MM.1S (cell line): Measurements from ENCODE around the gene USP25.

Experiments used
- DNase-seq: peaks from one replicate; pipeline ENCODE4 v3.0.0-alpha.2; 2015
- H2AFZ ChIP-seq: fragments of 300-600 bp; sonication (generic); 2 replicates; pipeline ENCODE4 v1.6.0; 2016; ENCODE audit warnings: antibody characterized with exemption, low read length
- H3F3A ChIP-seq: fragments of 300-600 bp; sonication (generic); 2 replicates; pipeline ENCODE4 v1.6.1; 2016; ENCODE audit warnings: mild to moderate bottlenecking, antibody characterized with exemption, low read length, moderate library complexity, mixed read lengths; ENCODE audit not compliant: insufficient read depth
- H3K27ac ChIP-seq: fragments of 300-600 bp; sonication (generic); 2 replicates; pipeline ENCODE4 v1.5.1; 2016; ENCODE audit warnings: mild to moderate bottlenecking, low read length
- H3K27me3 ChIP-seq: fragments of 300-600 bp; sonication (generic); replicated peaks from 2 replicates; pipeline ENCODE4 v1.6.0; 2016; ENCODE audit warnings: low read length; ENCODE audit not compliant: insufficient read depth
- H3K36me3 ChIP-seq: fragments of 300-600 bp; sonication (generic); replicated peaks from 2 replicates; pipeline ENCODE4 v1.6.1; 2016; ENCODE audit warnings: mild to moderate bottlenecking, low read length, mixed read lengths; ENCODE audit not compliant: insufficient read depth
- H3K4me1 ChIP-seq: fragments of 300-600 bp; sonication (generic); 2 replicates; pipeline ENCODE4 v1.6.1; 2016; ENCODE audit warnings: low read length, mixed read lengths
- H3K4me2 ChIP-seq: fragments of 300-600 bp; sonication (generic); 2 replicates; pipeline ENCODE4 v1.6.0; 2016; ENCODE audit warnings: low read depth, low read length
- H3K4me3 ChIP-seq: fragments of 300-600 bp; sonication (generic); 2 replicates; pipeline ENCODE4 v1.5.1; 2016; ENCODE audit warnings: low read length, mixed read lengths
- H3K79me2 ChIP-seq: fragments of 300-600 bp; sonication (generic); 2 replicates; pipeline ENCODE4 v1.6.1; 2016; ENCODE audit warnings: mixed run types, low read length, mixed read lengths
- H3K9ac ChIP-seq: fragments of 300-600 bp; sonication (generic); 2 replicates; pipeline ENCODE4 v1.6.1; 2016; ENCODE audit warnings: low read length, mixed read lengths
- H3K9me2 ChIP-seq: fragments of 300-600 bp; sonication (generic); replicated peaks from 2 replicates; pipeline ENCODE4 v1.6.1; 2016; ENCODE audit warnings: mild to moderate bottlenecking, low read length, mixed read lengths; ENCODE audit not compliant: insufficient read depth
- H3K9me3 ChIP-seq: fragments of 300-600 bp; sonication (generic); replicated peaks from 2 replicates; pipeline ENCODE4 v1.6.1; 2016; ENCODE audit warnings: mild to moderate bottlenecking, low read length, mixed read lengths; ENCODE audit not compliant: insufficient read depth
- H4K20me1 ChIP-seq: fragments of 300-600 bp; sonication (generic); 2 replicates; pipeline ENCODE4 v1.6.1; 2016; ENCODE audit warnings: mild to moderate bottlenecking, low read length, moderate library complexity, mixed read lengths; ENCODE audit not compliant: insufficient read depth
- CTCF ChIP-seq: fragments of 300-600 bp; sonication (generic); IDR thresholded peaks from 2 replicates; pipeline ENCODE4 v1.5.1; 2016; ENCODE audit warnings: antibody characterized with exemption, low read length, mixed read lengths
- EZH2 ChIP-seq: fragments of 300-600 bp; sonication (generic); optimal IDR thresholded peaks from 2 replicates; pipeline ENCODE3; 2017; ENCODE audit warnings: low read depth, mild to moderate bottlenecking, antibody characterized with exemption, low read length, mixed read lengths
- EZH2phosphoT487 ChIP-seq: fragments of 300-600 bp; sonication (generic); IDR thresholded peaks from 2 replicates; pipeline ENCODE4 v1.6.1; 2018; ENCODE audit warnings: antibody characterized with exemption, low read length

USP25 gene

DNA sequence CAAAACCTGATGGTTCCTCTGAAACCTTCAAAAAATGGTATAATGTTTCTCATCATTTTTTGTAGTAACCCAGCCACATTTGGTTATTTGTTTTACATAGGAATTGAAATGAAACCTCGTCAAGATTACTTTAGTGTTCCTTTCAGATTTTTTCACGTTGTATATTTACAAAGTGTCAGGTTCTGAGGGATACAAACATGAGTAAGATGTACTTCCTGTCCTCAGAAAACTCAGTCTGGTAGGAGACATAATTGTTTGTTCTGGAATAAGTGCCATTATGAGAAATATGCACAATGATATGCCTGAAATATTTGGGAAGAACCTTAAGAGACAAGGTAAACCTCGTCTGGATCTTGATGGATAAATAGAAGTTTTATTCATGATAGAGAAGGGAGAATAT lies 145.5 kb downstream of the USP25 start:
- H3K9me3 ChIP-seq, result no peaks in the 10 kb centered on the region
- H3K27ac ChIP-seq, result no peak overlapping the region
- no peaks in the 10 kb centered on the region for H3K79me2 ChIP-seq
- H3K36me3 ChIP-seq, result peaks cover 4% of the 10 kb centered on the region; the same call in 1 of the 2 replicates
- no peak for DNase-seq
- no peak overlapping the region for H2AFZ ChIP-seq
- H3K27me3 ChIP-seq, result no peaks in the 10 kb centered on the region
- H3K4me1 ChIP-seq, result no peaks in the 10 kb centered on the region
- no peaks in the 10 kb centered on the region for H3K9me2 ChIP-seq
- no peak overlapping the region for H3K9ac ChIP-seq
- H3F3A ChIP-seq, result no peaks in the 10 kb centered on the region
- H4K20me1 ChIP-seq, result no peaks in the 10 kb centered on the region
- no peak overlapping the region for H3K4me3 ChIP-seq
- no peak overlapping the region for H3K4me2 ChIP-seq
- TF ChIP-seq CTCF, result no peak
- no peak for TF ChIP-seq EZH2
- TF ChIP-seq EZH2phosphoT487, result no peak

DNA sequence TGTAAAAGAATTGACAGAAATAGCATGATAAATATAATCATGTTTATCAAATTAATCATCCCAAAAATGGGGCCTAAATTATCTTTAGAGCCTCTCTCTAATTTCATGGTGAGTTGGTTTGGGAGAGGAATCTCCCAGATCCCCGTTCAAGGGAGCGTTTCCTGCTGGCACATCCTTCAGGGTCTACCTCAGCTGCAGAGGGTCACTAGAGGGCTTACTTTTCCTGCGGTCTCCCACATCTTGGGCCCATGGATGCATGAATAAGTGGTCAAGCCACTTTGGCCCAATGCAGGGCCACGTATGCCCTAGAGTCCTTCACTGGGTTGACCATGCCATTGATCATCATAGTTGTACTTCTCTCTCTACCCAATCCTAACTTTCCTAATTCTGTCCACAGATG lies 164.1 kb downstream of the USP25 start:
- no peak for DNase-seq
- Histone ChIP-seq H3K4me2 (no peak overlapping the region), H4K20me1 (no peaks in the 10 kb centered on the region), H3K79me2 (no peaks in the 10 kb centered on the region), H3K4me1 (no peaks in the 10 kb centered on the region), H3K27ac (no peak overlapping the region), H3K9ac (no peak overlapping the region), H3K9me3 (no peaks in the 10 kb centered on the region), H3F3A (no peaks in the 10 kb centered on the region), H2AFZ (no peak overlapping the region), H3K4me3 (no peak overlapping the region), H3K36me3 (no peaks in the 10 kb centered on the region), H3K9me2 (no peaks in the 10 kb centered on the region), H3K27me3 (no peaks in the 10 kb centered on the region)
- TF ChIP-seq EZH2 (no peak), CTCF (no peak), EZH2phosphoT487 (no peak)

- Histone ChIP-seq H2AFZ (no peak overlapping the region), H3K9me3 (no peaks in the 10 kb centered on the region), H4K20me1 (no peaks in the 10 kb centered on the region), H3K36me3 (no peaks in the 10 kb centered on the region), H3F3A (no peaks in the 10 kb centered on the region), H3K4me1 (no peaks in the 10 kb centered on the region), H3K9me2 (no peaks in the 10 kb centered on the region), H3K27ac (no peak overlapping the region), H3K4me3 (no peak overlapping the region), H3K27me3 (no peaks in the 10 kb centered on the region), H3K9ac (no peak overlapping the region), H3K4me2 (no peak overlapping the region), H3K79me2 (no peaks in the 10 kb centered on the region)
- no peak for DNase-seq
- peak; percentile 17; the same call in 1 of the 2 replicates for TF ChIP-seq CTCF
- no peak for TF ChIP-seq EZH2phosphoT487
- no peak for TF ChIP-seq EZH2
These were observed 164.8 kb downstream of the USP25 start for GRCh38 chr21:15894596-15894995.
